ENCODE measurements around the gene OPN1MW. TPM values are rescaled to one million over a fixed set of nuclear protein-coding genes. Genes with fewer than 3 reads are reported as not detected.
A peak's percentile ranks its signal among the peaks of the same experiment; 100 is the strongest.

The OPN1MW gene
- total and polyA plus RNA-seq, 9 of the 15 experiments (the other 6 are each of a cell fraction or from before 2014, with no cell fraction given): not detected

DNA sequence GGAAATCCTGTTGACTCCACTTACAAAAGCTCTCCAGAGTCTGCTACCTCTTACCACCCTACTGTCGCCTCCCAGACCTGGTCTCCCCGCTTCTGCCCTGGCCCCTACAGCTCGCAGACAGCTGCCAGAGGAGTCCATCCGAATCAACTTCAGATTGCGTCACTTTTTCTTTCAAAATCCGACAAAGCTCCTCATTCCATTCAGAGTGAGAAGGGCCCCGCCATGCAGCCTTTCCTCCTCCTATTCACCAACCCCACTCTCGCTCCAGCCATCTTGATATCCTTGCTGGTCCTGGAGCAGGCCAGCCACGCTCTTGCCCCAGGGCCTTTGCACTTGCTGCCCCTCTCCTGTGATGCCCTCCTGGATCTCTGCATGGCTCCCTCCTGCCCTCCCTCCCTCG, 43.5 kb upstream of the OPN1MW start:
- ATAC-seq: no peak
- Histone ChIP-seq H3K4me2 (ENCODE audit: insufficient read depth, low read length) (no peak overlapping the region), H2AFZ (ENCODE audit: low read depth, low read length) (no peak overlapping the region), H3K27me3 (ENCODE audit: control insufficient read depth in 2 of 2, insufficient read depth in 2 of 2, low read length in 2 of 2) (no peaks in the 10 kb centered on the region), H3K4me3 (no peak overlapping the region), H3K4me1 (replicated peaks in 1 of 2; ENCODE audit: control insufficient read depth in 2 of 2, insufficient read depth in 2 of 2, low read length in 2 of 2) (peaks cover 0 to 12% of the 10 kb centered on the region in 2 experiments; a peak in 3 of 5 replicates), H3K27ac (ENCODE audit: extremely low read depth, low read depth, low read length) (no peak overlapping the region), H3K9me1 (ENCODE audit: control insufficient read depth, insufficient read depth, low read length) (no peaks in the 10 kb centered on the region), H3K79me2 (ENCODE audit: control insufficient read depth, insufficient read depth, low read length) (no peaks in the 10 kb centered on the region), H3K9ac (ENCODE audit: insufficient read depth in 1 of 2, low read depth in 2 of 2, low read length in 2 of 2) (no peak overlapping the region), H3K36me3 (ENCODE audit: control insufficient read depth, insufficient read depth, low read length) (no peaks in the 10 kb centered on the region), H3K9me3 (replicated peaks; ENCODE audit: control insufficient read depth, insufficient read depth, low read depth, low read length) (no peaks in the 10 kb centered on the region), H4K20me1 (replicated peaks; ENCODE audit: control insufficient read depth, insufficient read depth, low read length) (no peaks in the 10 kb centered on the region)
- WGBS (ENCODE audit: insufficient coverage, low coverage, missing lambda C conversion rate): 59% methylated on average over 3 of the region's 10 CpGs
- intact Hi-C loops (cut with micrococcal nuclease): no loop called here
- no TSS peak for BruUV-seq (replicated peaks)
- FAIRE-seq: no peak
- in situ Hi-C loops (cut with MboI): no loop called here
- TF ChIP-seq FOXJ3 (CRISPR knock-in tag; IDR thresholded peaks at IDR 0.05): no peak
- peak; percentile 23; the same call in 1 of the 2 replicates for TF ChIP-seq CEBPG (CRISPR knock-in tag; IDR thresholded peaks at IDR 0.05)
- no peak for TF ChIP-seq CEBPG (tag; conservative IDR thresholded peaks at IDR 0.05 in 1 of 2, IDR thresholded peaks at IDR 0.05 in 1 of 2)
- CTCF ChIA-PET (ENCODE audit: low intra/inter-chr PET ratio): no interaction called here
- no peak for DNase-seq (ENCODE audit: extremely low read depth in 1 of 4, low spot score in 3 of 4)
- POLR2A ChIA-PET: no interaction called here

- Histone ChIP-seq H4K20me1 (replicated peaks; ENCODE audit: control insufficient read depth, insufficient read depth, low read length) (no peaks in the 10 kb centered on the region), H3K27me3 (ENCODE audit: control insufficient read depth in 2 of 2, insufficient read depth in 2 of 2, low read length in 2 of 2) (no peaks in the 10 kb centered on the region), H3K4me3 (no peak overlapping the region), H3K9ac (ENCODE audit: insufficient read depth in 1 of 2, low read depth in 2 of 2, low read length in 2 of 2) (no peak overlapping the region), H3K4me1 (replicated peaks in 1 of 2; ENCODE audit: control insufficient read depth in 2 of 2, insufficient read depth in 2 of 2, low read length in 2 of 2) (peaks cover 0 to 12% of the 10 kb centered on the region in 2 experiments; a peak in 3 of 5 replicates), H3K36me3 (ENCODE audit: control insufficient read depth, insufficient read depth, low read length) (no peaks in the 10 kb centered on the region), H3K27ac (ENCODE audit: extremely low read depth, low read depth, low read length) (no peak overlapping the region), H3K9me1 (ENCODE audit: control insufficient read depth, insufficient read depth, low read length) (no peaks in the 10 kb centered on the region), H2AFZ (ENCODE audit: low read depth, low read length) (no peak overlapping the region), H3K4me2 (ENCODE audit: insufficient read depth, low read length) (no peak overlapping the region), H3K9me3 (replicated peaks; ENCODE audit: control insufficient read depth, insufficient read depth, low read depth, low read length) (no peaks in the 10 kb centered on the region), H3K79me2 (ENCODE audit: control insufficient read depth, insufficient read depth, low read length) (no peaks in the 10 kb centered on the region)
- intact Hi-C loops (cut with micrococcal nuclease) (no loop called here), in situ Hi-C loops (cut with MboI) (loop anchor here (10.0 kb wide), 1 partner anchor 85 kb away; no protein-coding TSS in a partner anchor)
- ATAC-seq: no peak
- BruUV-seq (replicated peaks): no TSS peak
- POLR2A ChIA-PET: no interaction called here
- 76% methylated on average over 5 of the region's 12 CpGs for WGBS (ENCODE audit: insufficient coverage, low coverage, missing lambda C conversion rate)
- DNase-seq (ENCODE audit: extremely low read depth in 1 of 4, low spot score in 3 of 4): no peak
- CTCF ChIA-PET (ENCODE audit: low intra/inter-chr PET ratio): no interaction called here
- no peak for FAIRE-seq
- TF ChIP-seq, protein P1, sequence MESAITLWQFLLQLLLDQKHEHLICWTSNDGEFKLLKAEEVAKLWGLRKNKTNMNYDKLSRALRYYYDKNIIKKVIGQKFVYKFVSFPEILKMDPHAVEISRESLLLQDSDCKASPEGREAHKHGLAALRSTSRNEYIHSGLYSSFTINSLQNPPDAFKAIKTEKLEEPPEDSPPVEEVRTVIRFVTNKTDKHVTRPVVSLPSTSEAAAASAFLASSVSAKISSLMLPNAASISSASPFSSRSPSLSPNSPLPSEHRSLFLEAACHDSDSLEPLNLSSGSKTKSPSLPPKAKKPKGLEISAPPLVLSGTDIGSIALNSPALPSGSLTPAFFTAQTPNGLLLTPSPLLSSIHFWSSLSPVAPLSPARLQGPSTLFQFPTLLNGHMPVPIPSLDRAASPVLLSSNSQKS (CRISPR knock-in tag; IDR thresholded peaks at IDR 0.05): no peak
- no peak for TF ChIP-seq MTF1 (CRISPR knock-in tag; IDR thresholded peaks at IDR 0.05; ENCODE audit: borderline replicate concordance)
- TF ChIP-seq, protein P2, sequence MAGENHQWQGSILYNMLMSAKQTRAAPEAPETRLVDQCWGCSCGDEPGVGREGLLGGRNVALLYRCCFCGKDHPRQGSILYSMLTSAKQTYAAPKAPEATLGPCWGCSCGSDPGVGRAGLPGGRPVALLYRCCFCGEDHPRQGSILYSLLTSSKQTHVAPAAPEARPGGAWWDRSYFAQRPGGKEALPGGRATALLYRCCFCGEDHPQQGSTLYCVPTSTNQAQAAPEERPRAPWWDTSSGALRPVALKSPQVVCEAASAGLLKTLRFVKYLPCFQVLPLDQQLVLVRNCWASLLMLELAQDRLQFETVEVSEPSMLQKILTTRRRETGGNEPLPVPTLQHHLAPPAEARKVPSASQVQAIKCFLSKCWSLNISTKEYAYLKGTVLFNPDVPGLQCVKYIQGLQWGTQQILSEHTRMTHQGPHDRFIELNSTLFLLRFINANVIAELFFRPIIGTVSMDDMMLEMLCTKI (IDR thresholded peaks at IDR 0.05; ENCODE audit: partially characterized antibody): no peak
- TF ChIP-seq, protein P3, sequence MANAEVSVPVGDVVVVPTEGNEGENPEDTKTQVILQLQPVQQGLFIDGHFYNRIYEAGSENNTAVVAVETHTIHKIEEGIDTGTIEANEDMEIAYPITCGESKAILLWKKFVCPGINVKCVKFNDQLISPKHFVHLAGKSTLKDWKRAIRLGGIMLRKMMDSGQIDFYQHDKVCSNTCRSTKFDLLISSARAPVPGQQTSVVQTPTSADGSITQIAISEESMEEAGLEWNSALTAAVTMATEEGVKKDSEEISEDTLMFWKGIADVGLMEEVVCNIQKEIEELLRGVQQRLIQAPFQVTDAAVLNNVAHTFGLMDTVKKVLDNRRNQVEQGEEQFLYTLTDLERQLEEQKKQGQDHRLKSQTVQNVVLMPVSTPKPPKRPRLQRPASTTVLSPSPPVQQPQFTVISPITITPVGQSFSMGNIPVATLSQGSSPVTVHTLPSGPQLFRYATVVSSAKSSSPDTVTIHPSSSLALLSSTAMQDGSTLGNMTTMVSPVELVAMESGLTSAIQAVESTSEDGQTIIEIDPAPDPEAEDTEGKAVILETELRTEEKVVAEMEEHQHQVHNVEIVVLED (CRISPR knock-in tag; IDR thresholded peaks at IDR 0.05): no peak
- TF ChIP-seq RBM14 (IDR thresholded peaks at IDR 0.05; ENCODE audit: borderline replicate concordance, insufficient read depth, low read depth, low read length): no peak
- no peak for TF ChIP-seq PHF20 (IDR thresholded peaks at IDR 0.05; ENCODE audit: partially characterized antibody)
- no peak for TF ChIP-seq PTRF (tag; IDR thresholded peaks at IDR 0.05)
- TF ChIP-seq CBX8 (IDR thresholded peaks at IDR 0.05; ENCODE audit: borderline replicate concordance, extremely low read depth, low read depth, low read length, poor library complexity, severe bottlenecking): no peak
- no peak for TF ChIP-seq GATAD2B (IDR thresholded peaks at IDR 0.05; ENCODE audit: borderline replicate concordance)
These were observed 42.2 kb upstream of the OPN1MW start for GRCh38 chrX:154140206-154140605.

Measured in K562 (cell line).